Effector memory CD4-positive, alpha-beta T cell (primary cell): ENCODE measurements around the gene FNBP1L.

ENCODE experiments used
- DNase-seq, 3 donors: peaks; one replicate each; pipeline ENCODE4 v3.0.0-alpha.2; 2020
- H3K27ac ChIP-seq: 2 replicates; pipeline ENCODE4 v1.7.0; 2013; ENCODE audit warnings: mild to moderate bottlenecking, low read length, moderate library complexity; ENCODE audit not compliant: insufficient read depth, poor library complexity, severe bottlenecking
- H3K27me3 ChIP-seq: replicated peaks from 2 replicates; pipeline ENCODE4 v1.7.0; 2013; ENCODE audit warnings: mild to moderate bottlenecking, low read length; ENCODE audit not compliant: insufficient read depth, control insufficient read depth, poor library complexity, severe bottlenecking
- H3K36me3 ChIP-seq: 2 replicates; pipeline ENCODE4 v1.7.0; 2013; ENCODE audit warnings: mild to moderate bottlenecking, low read length, moderate library complexity; ENCODE audit not compliant: control insufficient read depth, insufficient read depth
- H3K4me1 ChIP-seq: 2 replicates; pipeline ENCODE4 v1.7.0; 2013; ENCODE audit warnings: low read length, mild to moderate bottlenecking; ENCODE audit not compliant: control insufficient read depth, insufficient read depth, poor library complexity, severe bottlenecking
- H3K4me3 ChIP-seq: 2 replicates; pipeline ENCODE4 v1.7.0; 2013; ENCODE audit warnings: low read length, low read depth, mild to moderate bottlenecking; ENCODE audit not compliant: insufficient read depth, poor library complexity, severe bottlenecking
- H3K9me3 ChIP-seq: 2 replicates; pipeline ENCODE4 v1.7.0; 2013; ENCODE audit warnings: mild to moderate bottlenecking, low read length, moderate library complexity; ENCODE audit not compliant: control insufficient read depth

Gene FNBP1L

GRCh38 chr1:93573940-93574469 lies 126.1 kb downstream of the FNBP1L start:
- Histone ChIP-seq H3K9me3 (no peaks in the 10 kb centered on the region), H3K4me3 (no peak overlapping the region), H3K36me3 (no peaks in the 10 kb centered on the region), H3K27ac (no peak overlapping the region), H3K27me3 (no peaks in the 10 kb centered on the region), H3K4me1 (no peaks in the 10 kb centered on the region)
- DNase-seq: no peak

- Histone ChIP-seq H3K27me3 (no peaks in the 10 kb centered on the region), H3K27ac (no peak overlapping the region), H3K36me3 (no peaks in the 10 kb centered on the region), H3K4me1 (no peaks in the 10 kb centered on the region), H3K4me3 (no peak overlapping the region), H3K9me3 (no peaks in the 10 kb centered on the region)
- DNase-seq: no peak
Observed at GRCh38 chr1:93574511-93574910, 126.6 kb downstream of the FNBP1L start.

GRCh38 chr1:93574991-93575390 lies 127.1 kb downstream of the FNBP1L start:
- no peak overlapping the region for H3K27ac ChIP-seq
- H3K4me3 ChIP-seq: no peak overlapping the region
- H3K9me3 ChIP-seq: no peaks in the 10 kb centered on the region
- no peak for DNase-seq
- H3K4me1 ChIP-seq: no peaks in the 10 kb centered on the region
- no peaks in the 10 kb centered on the region for H3K36me3 ChIP-seq
- no peaks in the 10 kb centered on the region for H3K27me3 ChIP-seq

- H3K4me1 ChIP-seq: no peaks in the 10 kb centered on the region
- H3K27ac ChIP-seq: no peak overlapping the region
- DNase-seq: no peak
- H3K27me3 ChIP-seq: no peaks in the 10 kb centered on the region
- H3K4me3 ChIP-seq: no peak overlapping the region
- no peaks in the 10 kb centered on the region for H3K36me3 ChIP-seq
- H3K9me3 ChIP-seq: no peaks in the 10 kb centered on the region
Observed at GRCh38 chr1:93575621-93576284, 127.8 kb downstream of the FNBP1L start.

- H3K27ac ChIP-seq: no peak overlapping the region
- no peaks in the 10 kb centered on the region for H3K36me3 ChIP-seq
- H3K9me3 ChIP-seq: no peaks in the 10 kb centered on the region
- H3K4me3 ChIP-seq: no peak overlapping the region
- DNase-seq: no peak
- no peaks in the 10 kb centered on the region for H3K4me1 ChIP-seq
- H3K27me3 ChIP-seq: no peaks in the 10 kb centered on the region
Observed at GRCh38 chr1:93576346-93576745, 128.4 kb downstream of the FNBP1L start.

GRCh38 chr1:93576746-93577145 lies 128.8 kb downstream of the FNBP1L start:
- Histone ChIP-seq H3K36me3 (no peaks in the 10 kb centered on the region), H3K27me3 (no peaks in the 10 kb centered on the region), H3K4me3 (no peak overlapping the region), H3K27ac (no peak overlapping the region), H3K9me3 (no peaks in the 10 kb centered on the region), H3K4me1 (no peaks in the 10 kb centered on the region)
- DNase-seq: no peak

GRCh38 chr1:93577536-93578432 lies 129.9 kb downstream of the FNBP1L start:
- Histone ChIP-seq H3K27me3 (no peaks in the 10 kb centered on the region), H3K4me3 (no peak overlapping the region), H3K27ac (no peak overlapping the region), H3K4me1 (no peaks in the 10 kb centered on the region), H3K36me3 (no peaks in the 10 kb centered on the region), H3K9me3 (no peaks in the 10 kb centered on the region)
- no peak for DNase-seq

- no peaks in the 10 kb centered on the region for H3K4me1 ChIP-seq
- no peaks in the 10 kb centered on the region for H3K36me3 ChIP-seq
- no peak for DNase-seq
- no peaks in the 10 kb centered on the region for H3K27me3 ChIP-seq
- no peak overlapping the region for H3K27ac ChIP-seq
- H3K4me3 ChIP-seq: no peak overlapping the region
- H3K9me3 ChIP-seq: no peaks in the 10 kb centered on the region
Observed at GRCh38 chr1:93578433-93578830, 130.5 kb downstream of the FNBP1L start.

- no peak overlapping the region for H3K4me3 ChIP-seq
- no peak for DNase-seq
- no peak overlapping the region for H3K27ac ChIP-seq
- H3K9me3 ChIP-seq: no peaks in the 10 kb centered on the region
- H3K27me3 ChIP-seq: no peaks in the 10 kb centered on the region
- no peaks in the 10 kb centered on the region for H3K4me1 ChIP-seq
- H3K36me3 ChIP-seq: no peaks in the 10 kb centered on the region
Observed at GRCh38 chr1:93578911-93579825, 131.2 kb downstream of the FNBP1L start.
